Measurements from ENCODE around the gene SPIC. TPM values are rescaled to one million over a fixed set of nuclear protein-coding genes. Genes with fewer than 3 reads are reported as not detected.

The SPIC gene
- total RNA-seq, 1 experiment from 2014 or later: not detected

DNA sequence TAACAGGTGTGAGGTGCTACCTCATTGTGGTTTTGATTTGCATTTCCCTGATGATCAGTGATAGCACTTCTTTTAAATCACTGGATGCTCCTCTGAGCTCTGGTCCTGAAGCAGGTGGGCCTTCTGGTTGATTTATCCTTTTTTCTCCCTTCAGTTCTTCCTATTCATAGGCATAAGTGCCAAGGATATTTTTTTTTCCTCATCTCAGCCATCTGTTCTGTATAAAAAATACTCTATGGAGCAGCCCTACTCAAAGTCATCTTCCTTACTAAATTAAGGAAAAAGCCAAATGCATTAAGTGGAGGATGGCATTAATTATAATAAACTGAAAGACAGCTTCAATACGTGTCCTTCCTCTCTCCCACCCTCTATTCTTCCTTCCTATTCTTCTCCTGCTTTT, 18.4 kb downstream of the SPIC start:
- ChIA-PET CTCF (no interaction called here), POLR2A (no interaction called here)
- no peaks in the 10 kb centered on the region for H3K36me3 ChIP-seq (ENCODE audit: control insufficient read depth, insufficient read depth, low read length)
- H3K27ac ChIP-seq (ENCODE audit: low read length): no peak overlapping the region
- in situ Hi-C loops (cut with HindIII; ENCODE audit: low pct_unique_long_range_greater_than_20kb, low sequenced_read_pairs): no loop called here
- intact Hi-C loops (cut with micrococcal nuclease; ENCODE audit: unreplicated experiment): no loop called here
- DNase-seq (ENCODE audit: low read depth, low spot score) (no peak), ATAC-seq (no peak)
- no peak overlapping the region for H3K4me3 ChIP-seq (ENCODE audit: low read depth in 2 of 2, low read length in 2 of 2)
- TF ChIP-seq SIN3A (IDR thresholded peaks at IDR 0.05; ENCODE audit: borderline replicate concordance, insufficient read depth, low read depth, low read length): no peak
- TF ChIP-seq CTCF (IDR thresholded peaks at IDR 0.05): no peak
- no peak for TF ChIP-seq POLR2AphosphoS5 (IDR thresholded peaks at IDR 0.05; ENCODE audit: low read depth, low read length)
- TF ChIP-seq REST (IDR thresholded peaks at IDR 0.05; ENCODE audit: insufficient read depth in 1 of 2, low read depth in 2 of 2, low read length in 1 of 2): no peak
- TF ChIP-seq TCF7L2 (IDR thresholded peaks at IDR 0.05; ENCODE audit: low read depth, low read length): no peak
- no TSS peak for BruUV-seq (replicated peaks)
- H3K9me3 ChIP-seq (ENCODE audit: control insufficient read depth, insufficient read depth, low read depth, low read length): no peaks in the 10 kb centered on the region
- no peaks in the 10 kb centered on the region for H3K27me3 ChIP-seq (ENCODE audit: control insufficient read depth, insufficient read depth, low read length)
- H3K4me1 ChIP-seq (ENCODE audit: control insufficient read depth, insufficient read depth, low read length): no peaks in the 10 kb centered on the region

- no peak for ATAC-seq
- H3K27ac ChIP-seq (ENCODE audit: low read length): no peak overlapping the region
- H3K36me3 ChIP-seq (ENCODE audit: control insufficient read depth, insufficient read depth, low read length): no peaks in the 10 kb centered on the region
- in situ Hi-C loops (cut with HindIII; ENCODE audit: low pct_unique_long_range_greater_than_20kb, low sequenced_read_pairs): no loop called here
- POLR2A ChIA-PET: interaction anchor here (0.6 kb wide), 1 partner anchor 1316 kb away, joined by 4 read pairs; no protein-coding TSS in a partner anchor
- BruUV-seq (replicated peaks): no TSS peak
- intact Hi-C loops (cut with micrococcal nuclease; ENCODE audit: unreplicated experiment): no loop called here
- CTCF ChIA-PET: no interaction called here
- no peak for DNase-seq (ENCODE audit: low read depth, low spot score)
- H3K4me1 ChIP-seq (ENCODE audit: control insufficient read depth, insufficient read depth, low read length): no peaks in the 10 kb centered on the region
- H3K4me3 ChIP-seq (ENCODE audit: low read depth in 2 of 2, low read length in 2 of 2): no peak overlapping the region
- H3K9me3 ChIP-seq (ENCODE audit: control insufficient read depth, insufficient read depth, low read depth, low read length): no peaks in the 10 kb centered on the region
- no peak for TF ChIP-seq REST (IDR thresholded peaks at IDR 0.05; ENCODE audit: insufficient read depth in 1 of 2, low read depth in 2 of 2, low read length in 1 of 2)
- no peak for TF ChIP-seq SIN3A (IDR thresholded peaks at IDR 0.05; ENCODE audit: borderline replicate concordance, insufficient read depth, low read depth, low read length)
- no peak for TF ChIP-seq POLR2AphosphoS5 (IDR thresholded peaks at IDR 0.05; ENCODE audit: low read depth, low read length)
- no peak for TF ChIP-seq TCF7L2 (IDR thresholded peaks at IDR 0.05; ENCODE audit: low read depth, low read length)
- no peak for TF ChIP-seq CTCF (IDR thresholded peaks at IDR 0.05)
- H3K27me3 ChIP-seq (ENCODE audit: control insufficient read depth, insufficient read depth, low read length): no peaks in the 10 kb centered on the region; the same call in 1 of the 2 replicates
These were observed 23.1 kb downstream of the SPIC start for GRCh38 chr12:101498252-101498651.
